ENCODE measurements around the gene APMAP.

DNA sequence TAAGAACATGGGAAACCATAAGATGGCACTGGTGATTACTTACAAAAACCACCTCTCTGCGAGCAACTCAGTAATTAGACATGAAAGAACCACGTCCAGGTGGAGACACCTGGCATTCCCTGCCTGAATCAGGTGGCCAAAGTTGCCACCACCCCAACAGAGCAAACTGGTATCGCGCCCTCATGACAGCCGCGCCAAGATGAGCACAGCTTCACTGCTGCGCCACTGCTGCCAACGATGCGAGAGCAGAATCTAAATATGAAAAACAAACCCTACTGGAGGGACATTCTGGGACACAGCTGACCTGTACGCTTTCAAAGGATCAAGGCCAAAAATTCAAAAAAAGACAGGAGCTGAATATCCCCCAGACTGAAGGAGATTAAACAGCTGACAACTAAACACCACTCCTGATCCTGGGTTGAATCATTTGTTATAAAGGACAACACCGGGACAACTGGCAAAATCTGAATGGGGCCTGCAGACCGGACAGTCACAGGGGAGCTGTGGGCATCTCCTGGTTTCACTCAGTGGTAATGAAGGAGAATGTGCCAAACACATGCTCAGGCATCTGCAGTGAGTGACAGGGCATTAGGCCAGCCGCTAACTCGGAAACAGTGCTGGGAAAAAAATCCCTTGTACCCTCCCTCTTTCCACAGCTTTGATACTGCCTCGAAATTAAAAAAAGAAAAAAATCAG lies 26.1 kb downstream of the APMAP start:
- TF ChIP-seq EZH2 (IDR thresholded peaks at IDR 0.05) (no peak), CTCF (IDR thresholded peaks at IDR 0.05) (no peak)

All from neural progenitor cell (in vitro differentiated cells).